Spinal cord (tissue), 10 donors: Measurements from ENCODE around the gene CXorf66. TPM values are rescaled to one million over a fixed set of nuclear protein-coding genes. Genes with fewer than 3 reads are reported as not detected.
"Not testable (repeated sequence)": the region's sequence is repeated elsewhere in the genome, so short reads cannot be mapped to it uniquely, and the experiment has no call there.

Experiments
- DNase-seq, 6 donors: peaks; one replicate each; pipeline versions ENCODE4 v3.0.0 to v3.0.0-alpha.2; 2013 to 2015; ENCODE audit warnings: low spot score in 6 of 6, low read depth in 4 of 6
- H3K27ac ChIP-seq: one replicate; pipeline ENCODE4 v1.5.1; 2013; ENCODE audit warnings: low read depth, low read length, control low read depth
- H3K27me3 ChIP-seq: one replicate; pipeline ENCODE4 v1.6.1; 2013; ENCODE audit warnings: low read length; ENCODE audit not compliant: control insufficient read depth, insufficient read depth
- H3K36me3 ChIP-seq: one replicate; pipeline ENCODE4 v1.6.1; 2013; ENCODE audit warnings: low read length; ENCODE audit not compliant: control insufficient read depth, insufficient read depth
- H3K4me1 ChIP-seq: one replicate; pipeline ENCODE4 v1.6.1; 2013; ENCODE audit warnings: low read length; ENCODE audit not compliant: control insufficient read depth, insufficient read depth
- H3K4me3 ChIP-seq: one replicate; pipeline ENCODE4 v1.5.1; 2013; ENCODE audit warnings: low read depth, low read length, control low read depth
- H3K9me3 ChIP-seq: one replicate; pipeline ENCODE4 v1.6.1; 2013; ENCODE audit warnings: low read length; ENCODE audit not compliant: control insufficient read depth, insufficient read depth
- WGBS: methylation state at CpG from one replicate; pipeline ENCODE4 v1.1.5; 2013; ENCODE audit warnings: missing lambda C conversion rate; ENCODE audit not compliant: insufficient coverage; 5-methylcytosine and 5-hydroxymethylcytosine counted together
- polyA plus RNA-seq, 2 donors: library from polyadenylated mRNA; unstranded; fragments of 120-200 nt; gene quantifications; one replicate each; pipeline ENCODE4 v1.2.1, GENCODE V29; 2013; ENCODE audit not compliant: insufficient read length in 2 of 2
- total RNA-seq, 2 donors: library from RNA; depleted of rRNA in 1 of 2; stranded (reverse); fragments of 120-200 nt in 1 of 2; fragments of >200 nt in 1 of 2; gene quantifications; one replicate each; pipeline versions ENCODE4 v1.2.3 to v1.2.4, GENCODE V29; 2013 to 2014
- donor health status: healthy.

Gene CXorf66
- total and polyA plus RNA-seq, 4 donors, result not detected

DNA sequence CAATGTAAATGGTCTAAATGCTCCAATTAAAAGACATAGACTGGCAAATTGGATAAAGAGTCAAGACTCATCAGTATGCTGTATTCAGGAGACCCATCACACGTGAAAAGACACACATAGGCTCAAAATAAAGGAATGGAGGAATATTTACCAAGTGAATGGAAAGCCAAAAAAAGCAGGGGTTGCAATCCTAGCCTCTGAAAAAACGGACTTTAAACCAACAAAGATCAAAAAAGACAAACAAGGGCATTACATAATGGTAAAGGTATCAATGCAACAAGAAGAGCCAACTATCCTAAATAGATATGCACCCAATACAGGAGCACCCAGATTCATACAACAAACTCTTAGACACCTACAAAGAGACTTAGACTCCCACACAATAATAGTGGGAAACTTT, 4.2 kb downstream of the CXorf66 start:
- no CpG with 5 or more reads among the region's 2 CpGs for WGBS
- not testable (repeated sequence) for H3K27me3 ChIP-seq, H3K36me3 ChIP-seq

GRCh38 chrX:139949703-139950102, 15.6 kb downstream of the CXorf66 start:
- H3K36me3 ChIP-seq, result no peaks in the 10 kb centered on the region
- WGBS, result 47% methylated on average over 3 of the region's 3 CpGs
- peaks cover 2% of the 10 kb centered on the region for H3K27me3 ChIP-seq

More for the DNA sequence above, 4.2 kb downstream of the CXorf66 start:
- H3K4me3 ChIP-seq, H3K4me1 ChIP-seq, H3K27ac ChIP-seq, DNase-seq, H3K9me3 ChIP-seq: not testable (repeated sequence)

DNA sequence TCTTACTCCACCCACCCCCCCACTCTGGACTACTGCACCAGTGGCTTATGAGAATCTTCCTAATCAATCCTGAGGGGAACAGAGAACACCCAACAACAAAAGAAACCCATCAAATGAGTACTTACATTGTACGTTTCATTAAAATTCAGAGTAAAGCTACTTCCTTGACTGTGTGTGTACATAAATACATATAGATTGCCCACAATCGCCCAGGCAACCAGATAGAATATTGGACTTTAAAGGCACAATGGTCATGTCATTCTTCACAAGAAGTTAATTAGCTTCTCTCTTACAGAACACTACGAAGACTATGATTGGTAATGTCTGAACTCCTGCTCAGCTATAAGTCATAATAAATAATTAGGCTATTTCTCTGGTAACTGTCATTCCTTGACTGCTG, 20.2 kb downstream of the CXorf66 start:
- Histone ChIP-seq H3K9me3 (no peaks in the 10 kb centered on the region), H3K27me3 (peaks cover 2% of the 10 kb centered on the region), H3K4me1 (no peaks in the 10 kb centered on the region), H3K4me3 (no peak overlapping the region), H3K27ac (no peak overlapping the region), H3K36me3 (no peaks in the 10 kb centered on the region)
- WGBS, result no CpG with 5 or more reads among the region's 3 CpGs
- DNase-seq, result no peak

More at GRCh38 chrX:139949703-139950102, 15.6 kb downstream of the CXorf66 start:
- Histone ChIP-seq H3K4me1 (no peaks in the 10 kb centered on the region), H3K4me3 (no peak overlapping the region), H3K27ac (no peak overlapping the region), H3K9me3 (no peaks in the 10 kb centered on the region)
- no peak for DNase-seq

DNA sequence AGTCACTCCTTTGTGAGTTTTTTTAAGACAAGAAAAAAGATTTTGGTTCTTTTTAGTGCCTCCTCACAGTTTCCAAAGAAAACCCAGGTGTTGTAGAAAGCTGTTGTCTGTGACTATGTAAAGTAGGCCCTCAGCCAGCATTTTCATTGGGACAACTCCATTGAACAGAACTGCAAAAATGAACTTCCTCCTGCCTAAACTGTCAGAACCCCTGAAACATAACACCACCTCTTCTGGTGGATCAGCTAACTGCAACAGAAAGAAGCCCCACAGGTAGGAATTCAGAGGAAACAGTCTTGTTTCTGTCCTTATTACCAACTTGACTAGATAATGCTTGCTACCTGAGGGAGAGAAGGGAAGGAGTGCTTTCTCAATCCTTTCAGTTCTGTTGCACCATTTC, 29.1 kb downstream of the CXorf66 start:
- DNase-seq, result no peak
- Histone ChIP-seq H3K4me1 (peaks cover 2% of the 10 kb centered on the region), H3K27ac (no peak overlapping the region), H3K36me3 (no peaks in the 10 kb centered on the region), H3K27me3 (peaks cover 4% of the 10 kb centered on the region), H3K4me3 (no peak overlapping the region), H3K9me3 (peaks cover 1% of the 10 kb centered on the region)

DNA sequence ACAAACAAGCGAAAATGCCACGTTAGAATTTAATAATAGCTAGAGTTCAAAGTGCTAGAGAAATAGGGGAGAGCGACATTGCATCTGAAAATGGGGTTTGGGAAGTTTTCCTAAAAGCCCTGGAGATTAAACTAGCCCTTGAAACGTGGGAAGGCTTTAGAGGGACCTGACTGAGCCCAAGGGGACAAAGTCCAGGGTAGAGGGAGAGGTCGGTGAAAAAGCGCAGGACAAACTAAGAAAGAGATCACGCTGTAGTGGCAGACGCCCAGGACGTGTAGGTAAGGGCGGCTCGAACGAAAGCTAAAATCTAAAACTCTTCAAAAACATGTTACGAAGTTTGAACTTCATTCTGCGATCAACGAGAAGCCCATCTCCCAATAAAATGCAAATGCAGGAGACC, 31.4 kb downstream of the CXorf66 start:
- Histone ChIP-seq H3K4me1 (peaks cover 2% of the 10 kb centered on the region), H3K9me3 (peaks cover 1% of the 10 kb centered on the region), H3K36me3 (no peaks in the 10 kb centered on the region), H3K27ac (peak overlapping the region; percentile 94), H3K4me3 (peak overlapping the region; percentile 68), H3K27me3 (peaks cover 4% of the 10 kb centered on the region)
- DNase-seq, result no peak
- 56% methylated on average over 12 of the region's 15 CpGs for WGBS

DNA sequence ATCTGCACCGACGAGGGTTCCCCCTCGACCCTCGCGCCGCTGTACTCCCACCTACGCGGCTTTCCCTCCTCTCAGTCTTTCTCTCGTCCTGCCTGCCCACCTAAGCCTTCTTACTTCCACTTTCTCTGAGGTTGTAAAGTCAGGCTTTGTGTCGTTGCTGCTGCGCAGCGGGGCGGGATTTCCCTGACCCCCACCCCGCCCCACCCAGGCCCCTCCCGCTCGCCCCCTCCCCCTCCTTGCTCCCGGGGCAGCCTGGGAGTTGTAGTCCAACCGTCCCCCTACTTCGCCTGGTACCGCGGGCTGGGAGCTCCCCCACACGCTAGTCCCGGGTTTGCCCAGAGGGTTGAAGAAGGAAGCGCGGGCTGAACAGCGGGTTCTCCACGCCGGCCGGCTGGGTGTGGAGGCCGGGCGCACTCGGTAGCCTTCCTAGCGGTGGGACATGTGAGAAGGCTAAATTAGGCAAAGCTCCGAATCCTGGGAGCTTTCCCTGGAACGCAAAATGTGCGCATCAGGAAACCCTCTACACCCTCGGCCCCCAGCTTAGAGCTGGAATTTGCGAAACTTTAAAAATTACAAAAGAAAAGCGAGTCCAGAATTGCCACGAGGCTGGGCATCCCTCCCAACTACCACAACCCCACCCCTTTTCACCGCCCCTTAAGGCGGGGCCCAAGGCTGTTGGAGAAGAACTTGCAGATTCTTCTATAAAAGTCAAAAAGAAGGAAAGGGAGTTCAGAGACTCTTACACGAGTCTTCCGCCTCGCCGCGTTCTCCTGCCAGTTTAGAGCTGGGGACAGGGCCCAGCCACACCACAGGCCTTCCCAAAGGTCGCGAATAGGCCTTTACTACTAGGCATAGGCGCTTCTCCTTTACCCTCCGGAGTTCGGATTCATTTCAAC, 32.2 kb downstream of the CXorf66 start, which contains the start of gene ATP11C:
ATP11C (minus strand) TSS at position 153 of the 896 bp plus-strand sequence. CDS start 1,011 bp downstream, outside the sequence.
- 16% methylated on average over 37 of the region's 52 CpGs for WGBS
- H3K4me1 ChIP-seq, result peaks cover 2% of the 10 kb centered on the region
- peak within 1 kb of the TSS; percentile 94 for H3K27ac ChIP-seq
- H3K9me3 ChIP-seq, result peaks cover 1% of the 10 kb centered on the region
- DNase-seq, result peak in 5 of 6 donors; percentile 52 to 94 (median 71)
- peak within 1 kb of the TSS; percentile 68 for H3K4me3 ChIP-seq
- no peaks in the 10 kb centered on the region for H3K36me3 ChIP-seq
- H3K27me3 ChIP-seq, result peaks cover 4% of the 10 kb centered on the region

- H3K4me1 ChIP-seq, result peaks cover 2% of the 10 kb centered on the region
- H3K36me3 ChIP-seq, result no peaks in the 10 kb centered on the region
- DNase-seq, result peak in 2 of 6 donors; percentile 41 to 48
- peaks cover 6% of the 10 kb centered on the region for H3K27me3 ChIP-seq
- H3K4me3 ChIP-seq, result peak overlapping the region; percentile 68
- H3K27ac ChIP-seq, result peak overlapping the region; percentile 94
- H3K9me3 ChIP-seq, result peaks cover 1% of the 10 kb centered on the region
- WGBS, result 18% methylated on average over 109 of the region's 109 CpGs
Observed at GRCh38 chrX:139932073-139932900, 33.0 kb downstream of the CXorf66 start.

- Histone ChIP-seq H3K9me3 (peaks cover 1% of the 10 kb centered on the region), H3K4me1 (peaks cover 2% of the 10 kb centered on the region), H3K27me3 (peaks cover 4% of the 10 kb centered on the region), H3K4me3 (peak overlapping the region; percentile 51), H3K36me3 (no peaks in the 10 kb centered on the region), H3K27ac (no peak overlapping the region)
- WGBS, result 21% methylated on average over 28 of the region's 33 CpGs
- DNase-seq, result no peak
Observed at GRCh38 chrX:139931646-139932072, 33.7 kb downstream of the CXorf66 start.

DNA sequence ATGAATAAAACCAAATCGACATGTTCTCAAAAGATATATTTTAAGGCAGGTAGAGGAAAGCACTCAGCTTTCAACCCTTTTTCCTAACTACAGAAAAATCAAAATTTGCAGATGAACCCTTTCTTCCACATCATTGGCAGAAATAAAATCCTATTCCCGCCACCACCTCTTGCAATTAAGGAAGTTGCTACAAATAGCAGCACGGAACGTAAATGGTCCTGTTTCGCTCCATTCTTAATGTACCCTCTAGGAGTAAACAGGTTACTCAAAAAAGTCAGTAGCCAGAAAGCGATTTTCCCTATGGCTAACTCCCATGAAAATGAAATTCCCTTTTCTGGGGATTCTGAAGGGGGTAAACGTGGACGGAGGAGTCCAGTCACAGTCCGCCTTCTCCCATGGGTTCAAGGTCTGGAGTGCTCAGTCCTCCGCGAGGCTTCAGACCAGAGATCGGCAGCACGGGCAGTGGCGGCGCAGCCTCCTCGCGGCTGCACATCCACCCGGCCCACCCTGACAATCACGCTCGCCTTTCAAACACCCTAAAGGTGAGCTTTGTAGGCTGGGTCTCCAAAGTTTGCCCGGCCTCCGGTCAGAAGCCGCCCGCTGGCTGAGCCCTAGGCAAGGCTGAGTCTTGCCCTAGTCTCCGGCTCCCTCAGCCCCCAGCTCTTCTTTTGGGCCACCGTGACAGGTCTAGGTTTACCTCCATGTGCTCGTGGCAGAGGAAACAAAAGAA, 34.2 kb downstream of the CXorf66 start:
- H3K27ac ChIP-seq, result no peak overlapping the region
- peaks cover 1% of the 10 kb centered on the region for H3K9me3 ChIP-seq
- H3K4me3 ChIP-seq, result peak overlapping the region; percentile 51
- peaks cover 3% of the 10 kb centered on the region for H3K27me3 ChIP-seq
- DNase-seq, result peak in 2 of 6 donors; percentile 23 to 57
- peaks cover 2% of the 10 kb centered on the region for H3K4me1 ChIP-seq
- 27% methylated on average over 25 of the region's 27 CpGs for WGBS
- H3K36me3 ChIP-seq, result no peaks in the 10 kb centered on the region
